SK-N-SH (cell line): ENCODE measurements around the gene B3GNT7. TPM values are rescaled to one million over a fixed set of nuclear protein-coding genes. Genes with fewer than 3 reads are reported as not detected.

ENCODE experiments used
- CTCF ChIA-PET: fragments of 300-600, 350-600 bp; formaldehyde crosslinking; extraction: SDS; loops from one replicate; lab custom pipeline; 2021; lab: Yijun Ruan, JAX
- POLR2A ChIA-PET: fragments of 350-600 bp; sonication (Branson Sonifier 250); formaldehyde crosslinking; extraction: SDS; loops from one replicate; lab custom pipeline; 2020; ENCODE audit warnings: antibody characterized with exemption, inconsistent platforms; lab: Yijun Ruan, JAX
- DNase-seq: peaks from one replicate; pipeline ENCODE4 v3.0.0; 2012
- H2AFZ ChIP-seq: fragments of 200-600 bp; sonication (generic); 2 replicates; pipeline ENCODE4 v1.8.1; 2016; ENCODE audit warnings: antibody characterized with exemption, mild to moderate bottlenecking, low read depth
- H3F3A ChIP-seq: fragments of 200-600 bp; sonication (generic); replicated peaks from 2 replicates; pipeline ENCODE3; 2016; ENCODE audit warnings: antibody characterized with exemption, mild to moderate bottlenecking; ENCODE audit not compliant: insufficient read depth
- H3K27ac ChIP-seq, 2 experiments: fragments of 200-500 bp in 1 of 2; fragments of 200-600 bp in 1 of 2; sonication (Bioruptor generic) in 1 of 2; sonication (generic), shearing (Covaris generic) in 1 of 2; 2 replicates each; pipeline versions ENCODE4 v1.5.1 to v1.6.1; 2014 to 2016; ENCODE audit warnings: low read depth in 2 of 2, inconsistent platforms in 1 of 2, low read length in 1 of 2, mild to moderate bottlenecking in 1 of 2, mixed read lengths in 1 of 2
- H3K27me3 ChIP-seq: fragments of 200-600 bp; sonication (generic), shearing (Covaris generic); 2 replicates; pipeline ENCODE4 v1.6.1; 2016; ENCODE audit warnings: mixed run types; ENCODE audit not compliant: insufficient read depth
- H3K36me3 ChIP-seq, 2 experiments: fragments of 200-500 bp in 1 of 2; fragments of 200-600 bp in 1 of 2; sonication (Bioruptor generic) in 1 of 2; sonication (generic) in 1 of 2; replicated peaks in 1 of 2; 2 replicates each; pipeline versions ENCODE3 to v1.5.1; 2014 to 2016; ENCODE audit warnings: low read length in 1 of 2, mild to moderate bottlenecking in 1 of 2; ENCODE audit not compliant: insufficient read depth in 2 of 2, control insufficient read depth in 1 of 2
- H3K4me1 ChIP-seq, 2 experiments: fragments of 200-500 bp in 1 of 2; fragments of 200-600 bp in 1 of 2; sonication (Bioruptor generic) in 1 of 2; sonication (generic), shearing (Covaris generic) in 1 of 2; 2 replicates each; pipeline versions ENCODE4 v1.5.1 to v1.6.1; 2014 to 2016; ENCODE audit warnings: low read depth in 1 of 2, low read length in 1 of 2, mixed run types in 1 of 2; ENCODE audit not compliant: insufficient read depth in 2 of 2, control insufficient read depth in 1 of 2
- H3K4me2 ChIP-seq: fragments of 200-600 bp; sonication (generic), shearing (Covaris generic); 2 replicates; pipeline ENCODE4 v1.6.1; 2017; ENCODE audit warnings: mixed run types
- H3K4me3 ChIP-seq, 2 experiments: fragments of 200-500 bp in 1 of 2; fragments of 200-600 bp in 1 of 2; sonication (Bioruptor generic) in 1 of 2; sonication (generic), shearing (Covaris generic) in 1 of 2; 2 replicates each; pipeline versions ENCODE4 v1.5.1 to v1.8.1; 2014 to 2016; ENCODE audit warnings: low read depth in 2 of 2, inconsistent platforms in 1 of 2, low read length in 1 of 2, mild to moderate bottlenecking in 1 of 2, mixed read lengths in 1 of 2, moderate library complexity in 1 of 2
- H3K79me2 ChIP-seq: fragments of 200-600 bp; sonication (generic); 2 replicates; pipeline ENCODE4 v1.8.1; 2017; ENCODE audit warnings: mild to moderate bottlenecking; ENCODE audit not compliant: insufficient read depth
- H3K9ac ChIP-seq: fragments of 200-600 bp; sonication (generic); 2 replicates; pipeline ENCODE4 v1.6.1; 2017; ENCODE audit warnings: mixed run types
- H3K9me2 ChIP-seq: fragments of 200-600 bp; sonication (generic); 2 replicates; pipeline ENCODE4 v1.6.1; 2017; ENCODE audit warnings: mixed run types
- H3K9me3 ChIP-seq: fragments of 200-600 bp; sonication (generic); 2 replicates; pipeline ENCODE4 v1.6.1; 2017; ENCODE audit warnings: mixed run types, mild to moderate bottlenecking, moderate library complexity
- H4K20me1 ChIP-seq: fragments of 200-600 bp; sonication (generic); 2 replicates; pipeline ENCODE4 v1.6.1; 2017; ENCODE audit warnings: mild to moderate bottlenecking, mixed run types; ENCODE audit not compliant: insufficient read depth
- ELF1 ChIP-seq: IDR thresholded peaks from 2 replicates; pipeline ENCODE4 v1.4.0; 2012
- EZH2phosphoT487 ChIP-seq: fragments of 200-600 bp; sonication (generic); IDR thresholded peaks from 2 replicates; pipeline ENCODE4 v1.6.1; 2017; ENCODE audit warnings: low read depth, mixed run types, mild to moderate bottlenecking, antibody characterized with exemption, moderate library complexity, borderline replicate concordance
- FOSL2 ChIP-seq: IDR thresholded peaks from 2 replicates; pipeline ENCODE4 v1.4.0; 2012; ENCODE audit warnings: low read depth, mild to moderate bottlenecking, moderate library complexity, borderline replicate concordance
- FOXM1 ChIP-seq: IDR thresholded peaks from 2 replicates; pipeline ENCODE4 v1.4.0; 2012; ENCODE audit warnings: low read depth, mild to moderate bottlenecking
- GATA2 ChIP-seq: sonication (generic); formaldehyde crosslinking; IDR thresholded peaks from 2 replicates; pipeline ENCODE4 v1.5.0; 2020; ENCODE audit warnings: mild to moderate bottlenecking, missing genetic modification reagents
- JUND ChIP-seq: IDR thresholded peaks from 2 replicates; pipeline ENCODE4 v1.4.0; 2012
- MXI1 ChIP-seq: IDR thresholded peaks from 2 replicates; pipeline ENCODE4 v1.6.1; 2012; ENCODE audit warnings: mild to moderate bottlenecking, low read depth, low read length, improper control_type of control experiment
- NFIC ChIP-seq: IDR thresholded peaks from 2 replicates; pipeline ENCODE4 v1.4.0; 2012; ENCODE audit warnings: borderline replicate concordance
- REST ChIP-seq: IDR thresholded peaks from 2 replicates; pipeline ENCODE4 v1.6.1; 2012; ENCODE audit warnings: mild to moderate bottlenecking, low read depth, low read length, moderate library complexity
- RXRA ChIP-seq: IDR thresholded peaks from 2 replicates; pipeline ENCODE4 v1.4.0; 2012; ENCODE audit warnings: low read depth, mild to moderate bottlenecking, borderline replicate concordance
- SIN3A ChIP-seq: IDR thresholded peaks from 2 replicates; pipeline ENCODE4 v1.6.1; 2012; ENCODE audit warnings: low read depth, mild to moderate bottlenecking, low read length, moderate library complexity, borderline replicate concordance
- TCF12 ChIP-seq: IDR thresholded peaks from 2 replicates; pipeline ENCODE4 v1.4.0; 2012
- TEAD4 ChIP-seq: IDR thresholded peaks from 2 replicates; pipeline ENCODE4 v1.4.0; 2012; ENCODE audit warnings: mild to moderate bottlenecking, borderline replicate concordance; ENCODE audit not compliant: insufficient read depth
- USF2 ChIP-seq: fragments of 150-350 bp; IDR thresholded peaks from 2 replicates; pipeline ENCODE4 v1.6.1; 2017; ENCODE audit warnings: antibody characterized with exemption, low read length, low read depth, borderline replicate concordance
- YY1 ChIP-seq: IDR thresholded peaks from 2 replicates; pipeline ENCODE4 v1.4.0; 2012; ENCODE audit warnings: low read depth, mild to moderate bottlenecking
- WGBS: methylation state at CpG from one replicate; pipeline ENCODE4 v1.1.6; 2017; ENCODE audit warnings: low lambda C conversion rate; 5-methylcytosine and 5-hydroxymethylcytosine counted together
- polyA plus RNA-seq, 3 experiments: library from polyadenylated mRNA; depleted of rRNA; stranded (reverse); fragments of >200 nt; gene quantifications; 2 replicates each; pipeline ENCODE4 v1.2.3, GENCODE V29; 2012
- TF ChIP-seq, protein P1 (sequence below): IDR thresholded peaks from 2 replicates; pipeline ENCODE4 v1.4.0; 2012; ENCODE audit warnings: low read depth

The B3GNT7 gene
- polyA plus RNA-seq, 1 of the 3 experiments (the other 2 are of a cell fraction), result 0.12 TPM

DNA sequence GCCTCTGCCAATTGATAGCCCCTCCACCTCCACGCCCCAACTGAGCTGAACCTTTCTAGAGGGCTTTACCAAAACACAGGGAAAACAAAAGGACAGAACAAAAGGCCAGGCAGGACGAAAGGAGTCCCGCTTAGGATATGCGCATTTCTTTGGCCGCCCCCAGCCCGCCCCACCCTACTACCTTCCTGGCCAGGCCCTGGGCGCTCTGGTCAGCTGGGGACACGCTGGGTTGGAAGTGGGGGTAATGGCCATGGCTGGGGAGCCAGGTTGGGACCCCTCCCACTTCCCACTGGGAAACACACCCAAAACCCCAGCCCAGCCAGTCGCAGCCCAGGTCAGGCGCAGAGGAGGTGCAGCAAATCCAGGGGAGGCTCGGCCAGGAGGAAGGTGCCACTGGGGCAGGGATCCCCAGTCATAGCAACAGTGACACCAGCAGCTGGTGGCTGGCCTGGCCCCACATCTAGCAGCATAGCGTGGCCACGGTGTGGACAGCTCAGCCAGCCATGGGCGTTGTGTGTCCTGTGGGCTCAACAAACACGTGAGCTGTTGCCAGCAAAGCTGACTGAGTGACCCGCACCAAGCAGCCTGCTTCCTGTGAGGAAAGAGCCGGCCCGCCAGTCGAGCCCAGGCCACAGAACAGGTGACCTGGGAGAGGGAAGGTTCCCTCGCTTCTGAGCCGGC lies 24.6 kb upstream of the B3GNT7 start:
- Histone ChIP-seq H3K36me3 (no peaks in the 10 kb centered on the region), H3K9me3 (no peaks in the 10 kb centered on the region), H3K27me3 (no peaks in the 10 kb centered on the region), H3K4me1 (peaks cover 1 to 20% of the 10 kb centered on the region in 2 experiments; a peak in 3 of 4 replicates), H2AFZ (no peak overlapping the region), H3F3A (no peaks in the 10 kb centered on the region), H3K9ac (no peak overlapping the region), H3K4me3 (no peak overlapping the region), H3K79me2 (no peaks in the 10 kb centered on the region), H3K9me2 (no peaks in the 10 kb centered on the region), H4K20me1 (no peaks in the 10 kb centered on the region), H3K4me2 (no peak overlapping the region), H3K27ac (no peak overlapping the region)
- ChIA-PET POLR2A (no interaction called here), CTCF (interaction anchor here (1.0 to 2.0 kb wide), 3 partner anchors 17 to 41 kb away, joined by 3 to 5 read pairs (median 4); no protein-coding TSS in a partner anchor)
- DNase-seq, result no peak
- WGBS, result 89% methylated on average over 17 of the region's 21 CpGs
- no peak for TF ChIP-seq YY1
- no peak for TF ChIP-seq USF2
- TF ChIP-seq, protein P1, sequence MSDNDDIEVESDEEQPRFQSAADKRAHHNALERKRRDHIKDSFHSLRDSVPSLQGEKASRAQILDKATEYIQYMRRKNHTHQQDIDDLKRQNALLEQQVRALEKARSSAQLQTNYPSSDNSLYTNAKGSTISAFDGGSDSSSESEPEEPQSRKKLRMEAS, result no peak
- no peak for TF ChIP-seq ELF1
- no peak for TF ChIP-seq FOSL2
- no peak for TF ChIP-seq NFIC
- TF ChIP-seq GATA2 (CRISPR knock-in tag), result no peak
- TF ChIP-seq TEAD4, result no peak
- no peak for TF ChIP-seq TCF12
- no peak for TF ChIP-seq FOXM1
- TF ChIP-seq RXRA, result no peak
- TF ChIP-seq REST, result no peak
- no peak for TF ChIP-seq SIN3A
- no peak for TF ChIP-seq JUND
- no peak for TF ChIP-seq MXI1
- no peak for TF ChIP-seq EZH2phosphoT487
